HG02973 (cell line): Measurements from ENCODE around the gene CHD6.

Experiments
- ATAC-seq: cut with Tn5 transposase; IDR thresholded peaks from one replicate; pipeline ENCODE4 v1.9.1; 2021; ENCODE audit warnings: moderate library complexity; ENCODE audit not compliant: unreplicated experiment

Gene CHD6

GRCh38 chr20:41510847-41511450, 107.2 kb downstream of the CHD6 start:
- ATAC-seq: no peak

DNA sequence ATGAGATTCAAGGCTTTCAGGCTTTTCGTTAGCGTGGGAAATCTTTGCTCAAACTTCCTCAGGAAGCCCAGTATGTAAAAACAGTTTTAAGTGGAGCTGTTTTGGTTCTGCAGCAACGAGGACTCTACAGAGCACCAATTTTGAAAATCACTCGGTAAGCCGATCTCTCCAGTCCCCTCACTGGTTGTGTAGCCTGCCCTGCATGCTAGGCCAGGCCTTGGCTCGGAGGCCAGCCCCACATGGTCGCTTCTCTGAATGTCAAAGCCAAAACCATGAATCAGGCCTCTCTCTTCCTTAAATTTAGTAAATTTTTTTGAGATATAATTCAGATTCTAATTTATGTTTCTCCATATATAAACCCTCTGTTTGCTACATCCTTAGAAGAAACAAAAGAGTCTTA, 108.0 kb downstream of the CHD6 start:
- no peak for ATAC-seq

- no peak for ATAC-seq
Observed at GRCh38 chr20:41509316-41510200, 108.6 kb downstream of the CHD6 start.

DNA sequence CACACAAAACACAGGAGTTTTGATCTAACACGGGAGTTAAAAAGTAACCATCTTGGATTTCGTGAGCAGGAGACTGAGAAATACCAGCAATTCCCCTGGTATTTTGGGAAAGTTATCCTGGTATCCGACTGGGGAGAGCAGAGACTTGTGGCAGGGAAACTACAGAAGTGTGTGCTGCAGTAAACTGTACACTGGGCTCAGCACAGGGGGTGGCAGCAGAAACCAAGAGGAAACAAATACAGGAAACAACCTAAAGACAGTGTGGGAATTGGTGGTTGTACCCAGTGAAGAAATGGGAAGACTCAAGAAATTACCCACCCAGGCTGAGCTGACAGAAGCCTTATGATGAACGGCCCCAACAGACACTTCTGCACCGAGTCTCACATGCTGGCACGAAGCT, 109.8 kb downstream of the CHD6 start:
- no peak for ATAC-seq

DNA sequence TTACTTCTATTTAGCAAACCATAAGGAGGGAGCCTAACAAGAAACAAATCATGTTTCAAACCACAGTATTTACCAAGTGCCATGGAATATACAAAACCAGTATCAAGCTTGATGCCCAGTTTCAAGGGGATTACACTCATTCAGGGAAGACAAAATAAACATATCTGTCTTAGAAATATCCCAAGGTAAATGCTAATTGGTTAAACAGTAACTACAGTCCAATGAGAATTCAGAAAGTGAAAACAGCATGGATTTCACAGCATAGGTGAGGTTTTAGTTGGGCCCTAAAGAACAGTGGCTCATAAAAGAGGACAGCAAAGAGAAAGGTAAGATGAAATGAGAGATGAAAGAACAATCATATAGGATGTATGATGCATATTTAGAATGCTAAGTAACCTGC, 110.3 kb downstream of the CHD6 start:
- ATAC-seq: no peak

GRCh38 chr20:41507436-41507835, 110.7 kb downstream of the CHD6 start:
- no peak for ATAC-seq

- no peak for ATAC-seq
Observed at GRCh38 chr20:41506192-41506915, 111.8 kb downstream of the CHD6 start.

DNA sequence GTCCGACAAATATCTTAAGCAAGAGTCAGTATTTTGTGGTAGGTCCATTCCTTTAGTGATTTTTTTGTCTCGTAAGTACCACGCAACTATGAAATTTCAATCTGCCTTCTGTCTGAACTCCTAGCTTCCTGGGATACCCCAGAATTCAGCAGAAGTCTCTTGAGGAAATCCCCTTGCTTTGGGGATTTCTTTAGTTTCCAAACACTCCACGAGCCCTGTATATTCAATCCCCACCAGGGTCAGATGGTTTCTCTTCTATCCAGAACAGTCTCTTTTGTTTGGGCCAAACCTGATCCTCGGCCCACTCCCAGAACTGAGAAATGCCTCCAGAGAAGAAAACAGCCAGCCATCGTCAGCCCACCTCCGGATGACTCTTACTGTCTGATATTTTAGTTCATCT, 113.0 kb downstream of the CHD6 start:
- no peak for ATAC-seq

GRCh38 chr20:41501376-41501775, 116.8 kb downstream of the CHD6 start:
- ATAC-seq: no peak

- ATAC-seq: no peak
Observed at GRCh38 chr20:41499961-41500725, 118.0 kb downstream of the CHD6 start.

- no peak for ATAC-seq
Observed at GRCh38 chr20:41499064-41499463, 119.1 kb downstream of the CHD6 start.

DNA sequence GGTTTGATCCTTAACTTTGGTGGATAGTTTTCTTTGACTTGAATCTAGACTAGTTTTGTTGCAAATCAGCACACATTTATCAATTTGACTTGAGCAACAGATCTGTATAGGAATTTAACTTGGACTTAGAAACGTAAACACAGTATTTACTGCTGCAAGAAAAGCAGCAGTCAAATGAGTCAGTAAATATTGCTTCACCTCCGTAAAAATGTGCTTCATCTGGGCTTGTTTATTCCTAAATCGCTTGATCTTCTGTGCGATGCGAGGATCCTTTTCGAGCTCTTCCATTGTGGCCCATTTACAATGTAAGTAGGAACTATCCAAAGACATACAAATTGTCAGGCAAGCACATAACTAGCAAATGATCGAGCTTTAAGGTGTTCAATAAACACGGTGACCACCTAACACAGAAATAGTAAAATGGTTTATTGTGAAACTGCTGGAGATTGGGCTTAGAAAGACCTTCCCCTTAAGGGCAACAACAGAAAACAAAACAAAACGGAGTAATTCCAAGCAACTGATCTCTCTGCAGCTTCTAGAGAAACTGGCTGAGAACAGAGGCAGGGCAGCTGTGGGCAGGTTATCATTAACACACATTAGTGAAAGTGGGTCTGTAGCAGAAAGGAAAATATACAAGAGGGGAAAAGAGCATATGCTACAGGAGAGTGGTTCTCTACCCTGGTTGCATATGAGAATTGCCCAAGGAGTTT, 120.8 kb downstream of the CHD6 start:
- no peak for ATAC-seq

GRCh38 chr20:41494451-41494850, 123.7 kb downstream of the CHD6 start:
- ATAC-seq: no peak

GRCh38 chr20:41483553-41483930, 134.6 kb downstream of the CHD6 start:
- ATAC-seq: no peak

- ATAC-seq: no peak
Observed at GRCh38 chr20:41482647-41483552, 135.3 kb downstream of the CHD6 start.

GRCh38 chr20:41480054-41480770, 138.0 kb downstream of the CHD6 start:
- ATAC-seq: no peak

- ATAC-seq: no peak
Observed at GRCh38 chr20:41479113-41479512, 139.1 kb downstream of the CHD6 start.

DNA sequence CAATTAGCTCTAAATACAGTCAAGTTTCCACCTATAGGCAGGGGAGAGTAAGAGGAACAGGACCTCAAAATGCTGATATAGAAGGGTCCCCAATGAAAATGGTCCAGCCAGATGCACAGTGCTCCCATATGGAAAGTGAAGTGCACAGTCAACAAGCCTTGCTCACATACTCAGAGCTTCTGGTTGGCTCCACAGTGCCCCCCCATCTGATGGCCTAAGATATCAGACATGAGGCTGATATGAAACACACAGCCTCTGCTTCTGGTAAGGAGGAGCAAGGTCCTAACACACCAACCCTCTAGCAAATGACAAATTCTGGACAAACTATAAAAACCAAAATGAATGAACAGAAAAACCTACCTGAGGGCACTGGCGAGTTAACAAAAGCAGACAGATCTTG, 140.2 kb downstream of the CHD6 start:
- no peak for ATAC-seq

DNA sequence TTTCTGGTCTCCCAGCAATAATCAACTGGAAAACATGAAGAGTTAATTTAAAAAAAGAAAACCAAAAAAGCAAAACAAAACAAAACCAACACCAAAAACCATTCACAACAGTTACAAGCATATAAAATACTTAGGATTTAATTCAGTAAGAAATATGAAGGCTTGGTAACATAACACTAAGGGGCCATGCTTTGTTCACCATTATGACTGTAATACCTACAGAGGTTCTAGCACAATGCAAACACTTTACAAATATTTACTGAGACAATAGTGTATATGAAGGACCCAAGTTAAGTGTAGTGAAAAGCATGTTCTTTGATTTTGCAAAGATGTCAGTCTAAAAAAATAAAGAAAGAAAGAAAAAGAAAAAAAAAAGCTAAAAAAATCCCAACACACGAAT, 141.7 kb downstream of the CHD6 start:
- no peak for ATAC-seq
